H9 (cell line): ENCODE data around the gene GSKIP. TPM values are rescaled to one million over a fixed set of nuclear protein-coding genes. Genes with fewer than 3 reads are reported as not detected.

Experiments
- DNase-seq: peaks from one replicate; pipeline ENCODE4 v3.0.0-alpha.2; 2017
- H2AFZ ChIP-seq: one replicate; pipeline ENCODE4 v1.6.1; 2013; ENCODE audit warnings: mild to moderate bottlenecking, low read length, control low read depth, moderate library complexity
- H2AK5ac ChIP-seq: 2 replicates; pipeline ENCODE4 v1.6.1; 2013; ENCODE audit warnings: low read length, control low read depth, mixed read lengths; ENCODE audit not compliant: insufficient read length
- H2BK120ac ChIP-seq: one replicate; pipeline ENCODE4 v1.6.1; 2013; ENCODE audit warnings: low read depth, mild to moderate bottlenecking, low read length, control low read depth, inconsistent platforms; ENCODE audit not compliant: poor library complexity, severe bottlenecking
- H2BK12ac ChIP-seq: 2 replicates; pipeline ENCODE4 v1.6.1; 2013; ENCODE audit warnings: low read length, control low read depth, mixed read lengths, low read depth; ENCODE audit not compliant: insufficient read length
- H2BK15ac ChIP-seq: 2 replicates; pipeline ENCODE4 v1.6.1; 2013; ENCODE audit warnings: low read depth, low read length, control low read depth
- H2BK20ac ChIP-seq: one replicate; pipeline ENCODE4 v1.6.1; 2013; ENCODE audit warnings: low read depth, mild to moderate bottlenecking, low read length, control low read depth, inconsistent platforms; ENCODE audit not compliant: poor library complexity, severe bottlenecking
- H2BK5ac ChIP-seq: 2 replicates; pipeline ENCODE4 v1.6.1; 2013; ENCODE audit warnings: low read length, control low read depth, mixed read lengths; ENCODE audit not compliant: insufficient read length
- H3K14ac ChIP-seq: 2 replicates; pipeline ENCODE4 v1.6.1; 2013; ENCODE audit warnings: low read length, control low read depth; ENCODE audit not compliant: insufficient read depth
- H3K18ac ChIP-seq: 2 replicates; pipeline ENCODE4 v1.6.1; 2013; ENCODE audit warnings: low read depth, mild to moderate bottlenecking, mixed read lengths, low read length, control low read depth; ENCODE audit not compliant: insufficient read length
- H3K23ac ChIP-seq: 2 replicates; pipeline ENCODE4 v1.6.1; 2013; ENCODE audit warnings: low read length, control low read depth, mixed read lengths, low read depth; ENCODE audit not compliant: insufficient read length
- H3K23me2 ChIP-seq: 2 replicates; pipeline ENCODE4 v1.6.1; 2013; ENCODE audit warnings: low read depth, mild to moderate bottlenecking, mixed read lengths, low read length, control low read depth; ENCODE audit not compliant: insufficient read length, poor library complexity, severe bottlenecking
- H3K27ac ChIP-seq: 2 replicates; pipeline ENCODE4 v1.5.1; 2013; ENCODE audit warnings: low read length, control low read depth, mixed read lengths, low read depth; ENCODE audit not compliant: insufficient read length
- H3K27me3 ChIP-seq: 2 replicates; pipeline ENCODE4 v1.6.1; 2013; ENCODE audit warnings: low read length, control low read depth, inconsistent platforms; ENCODE audit not compliant: insufficient read depth
- H3K4ac ChIP-seq: 2 replicates; pipeline ENCODE4 v1.6.1; 2013; ENCODE audit warnings: low read depth, mild to moderate bottlenecking, control low read depth, inconsistent platforms, low read length, moderate library complexity
- H3K4me1 ChIP-seq: 2 replicates; pipeline ENCODE4 v1.6.1; 2013; ENCODE audit warnings: low read length, control low read depth, inconsistent platforms; ENCODE audit not compliant: insufficient read depth
- H3K4me2 ChIP-seq: 2 replicates; pipeline ENCODE4 v1.6.1; 2013; ENCODE audit warnings: low read length, control low read depth, mixed read lengths; ENCODE audit not compliant: insufficient read length, insufficient read depth
- H3K56ac ChIP-seq: 2 replicates; pipeline ENCODE4 v1.6.1; 2013; ENCODE audit warnings: low read depth, mild to moderate bottlenecking, mixed read lengths, low read length, control low read depth; ENCODE audit not compliant: insufficient read length
- H3K79me1 ChIP-seq: 2 replicates; pipeline ENCODE4 v1.6.1; 2013; ENCODE audit warnings: low read depth, mild to moderate bottlenecking, moderate library complexity, low read length, control low read depth, inconsistent platforms; ENCODE audit not compliant: insufficient read depth, poor library complexity, severe bottlenecking
- H3K79me2 ChIP-seq: 2 replicates; pipeline ENCODE4 v1.6.1; 2013; ENCODE audit warnings: low read length, control low read depth, inconsistent platforms; ENCODE audit not compliant: insufficient read depth
- H3K9ac ChIP-seq: 2 replicates; pipeline ENCODE4 v1.6.1; 2013; ENCODE audit warnings: low read length, control low read depth, mixed read lengths; ENCODE audit not compliant: insufficient read length; ENCODE audit errors: extremely low read depth
- H3K9me3 ChIP-seq: one replicate; pipeline ENCODE4 v1.6.1; 2013; ENCODE audit warnings: low read depth, low read length, inconsistent platforms; ENCODE audit not compliant: control insufficient read depth
- H3T11ph ChIP-seq: one replicate; pipeline ENCODE4 v1.6.1; 2013; ENCODE audit warnings: mild to moderate bottlenecking, low read length, control low read depth, inconsistent platforms
- H4K20me1 ChIP-seq: one replicate; pipeline ENCODE4 v1.6.1; 2013; ENCODE audit not compliant: control insufficient read depth, insufficient read length, insufficient read depth
- H4K5ac ChIP-seq: 2 replicates; pipeline ENCODE4 v1.6.1; 2013; ENCODE audit warnings: low read depth, mild to moderate bottlenecking, mixed read lengths, low read length, control low read depth; ENCODE audit not compliant: insufficient read length
- H4K8ac ChIP-seq: replicated peaks from 2 replicates; pipeline ENCODE4 v1.6.1; 2013; ENCODE audit warnings: low read length, control low read depth, mixed read lengths, low read depth; ENCODE audit not compliant: insufficient read length
- H4K91ac ChIP-seq: 2 replicates; pipeline ENCODE4 v1.6.1; 2013; ENCODE audit warnings: low read depth, mild to moderate bottlenecking, moderate library complexity, mixed read lengths, low read length, control low read depth; ENCODE audit not compliant: insufficient read length
- H3K27ac Mint-ChIP-seq, 3 experiments: 2 replicates in 2 of 3; 3 replicates in 1 of 3; pipeline ENCODE4 v1.8.0; 2020 to 2021; ENCODE audit warnings: mixed read lengths in 3 of 3, mild to moderate bottlenecking in 1 of 3, moderate library complexity in 1 of 3
- H3K27me3 Mint-ChIP-seq: 2 replicates; pipeline ENCODE4 v1.8.0; 2021; ENCODE audit warnings: low read depth, mild to moderate bottlenecking, moderate library complexity, mixed read lengths
- H3K36me3 Mint-ChIP-seq, 3 experiments: 2 replicates in 2 of 3; 3 replicates in 1 of 3; pipeline ENCODE4 v1.8.0; 2020 to 2021; ENCODE audit warnings: low read depth in 3 of 3, mixed read lengths in 3 of 3; ENCODE audit not compliant: insufficient read depth in 1 of 3
- H3K4me1 Mint-ChIP-seq, 2 experiments: 2 replicates each; pipeline ENCODE4 v1.8.0; 2020; ENCODE audit warnings: mixed read lengths in 2 of 2
- H3K4me3 Mint-ChIP-seq, 2 experiments: 2 replicates in 1 of 2; 3 replicates in 1 of 2; pipeline ENCODE4 v1.8.0; 2020 to 2021; ENCODE audit warnings: mild to moderate bottlenecking in 2 of 2, mixed read lengths in 2 of 2, moderate library complexity in 1 of 2
- H3K9me3 Mint-ChIP-seq, 2 experiments: 2 replicates in 1 of 2; 3 replicates in 1 of 2; pipeline ENCODE4 v1.8.0; 2020; ENCODE audit warnings: mild to moderate bottlenecking in 2 of 2, mixed read lengths in 2 of 2, moderate library complexity in 1 of 2
- WGBS: extraction: QIAGEN DNeasy Blood & Tissue Kit; methylation state at CpG from one replicate; pipeline ENCODE4 v1.1.7; 2013; ENCODE audit warnings: missing lambda C conversion rate, low lambda C conversion rate, mixed read lengths; ENCODE audit not compliant: insufficient read length; ENCODE audit errors: extremely low coverage; 5-methylcytosine and 5-hydroxymethylcytosine counted together
- total RNA-seq: library from RNA; stranded (reverse); gene quantifications from 2 replicates; pipeline ENCODE4 v1.2.1, GENCODE V29; 2021
- TF ChIP-seq, protein P1 (sequence below): fragments of 200-600 bp; sonication (generic); conservative IDR thresholded peaks from 3 replicates; pipeline ENCODE4 v1.8.0; 2021; ENCODE audit warnings: antibody characterized with exemption, mild to moderate bottlenecking

Gene GSKIP
- total RNA-seq, 1 experiment from 2014 or later = 28.6 TPM

GRCh38 chr14:96338551-96338950 is 24.8 kb upstream of the GSKIP start:
- H3K9me3 Mint-ChIP-seq = no peaks in the 10 kb centered on the region
- TF ChIP-seq, protein P1, sequence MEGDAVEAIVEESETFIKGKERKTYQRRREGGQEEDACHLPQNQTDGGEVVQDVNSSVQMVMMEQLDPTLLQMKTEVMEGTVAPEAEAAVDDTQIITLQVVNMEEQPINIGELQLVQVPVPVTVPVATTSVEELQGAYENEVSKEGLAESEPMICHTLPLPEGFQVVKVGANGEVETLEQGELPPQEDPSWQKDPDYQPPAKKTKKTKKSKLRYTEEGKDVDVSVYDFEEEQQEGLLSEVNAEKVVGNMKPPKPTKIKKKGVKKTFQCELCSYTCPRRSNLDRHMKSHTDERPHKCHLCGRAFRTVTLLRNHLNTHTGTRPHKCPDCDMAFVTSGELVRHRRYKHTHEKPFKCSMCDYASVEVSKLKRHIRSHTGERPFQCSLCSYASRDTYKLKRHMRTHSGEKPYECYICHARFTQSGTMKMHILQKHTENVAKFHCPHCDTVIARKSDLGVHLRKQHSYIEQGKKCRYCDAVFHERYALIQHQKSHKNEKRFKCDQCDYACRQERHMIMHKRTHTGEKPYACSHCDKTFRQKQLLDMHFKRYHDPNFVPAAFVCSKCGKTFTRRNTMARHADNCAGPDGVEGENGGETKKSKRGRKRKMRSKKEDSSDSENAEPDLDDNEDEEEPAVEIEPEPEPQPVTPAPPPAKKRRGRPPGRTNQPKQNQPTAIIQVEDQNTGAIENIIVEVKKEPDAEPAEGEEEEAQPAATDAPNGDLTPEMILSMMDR = no peak

More at GRCh38 chr14:96338551-96338950, 24.8 kb upstream of the GSKIP start:
- H3K36me3 Mint-ChIP-seq = peaks cover 4 to 25% (median 18%) of the 10 kb centered on the region in 3 experiments
- Histone ChIP-seq H4K20me1 (no peaks in the 10 kb centered on the region), H2BK15ac (no peak overlapping the region), H3K79me2 (no peaks in the 10 kb centered on the region), H3K4me2 (no peak overlapping the region), H3K27ac (no peak overlapping the region), H2BK12ac (no peak overlapping the region), H4K8ac (no peak overlapping the region), H3K27me3 (no peaks in the 10 kb centered on the region), H2BK120ac (no peak overlapping the region), H3K18ac (no peak overlapping the region), H2AFZ (no peak overlapping the region), H3K4me1 (no peaks in the 10 kb centered on the region; the same call in 1 of the 2 replicates), H4K5ac (no peak overlapping the region), H4K91ac (no peak overlapping the region), H3K23ac (no peak overlapping the region), H2BK20ac (no peak overlapping the region), H3K9ac (no peak overlapping the region), H2BK5ac (no peak overlapping the region), H3K79me1 (no peaks in the 10 kb centered on the region), H3K23me2 (no peaks in the 10 kb centered on the region), H3K4ac (no peak overlapping the region), H3K56ac (no peak overlapping the region), H3K14ac (no peak overlapping the region), H2AK5ac (no peak overlapping the region), H3K9me3 (no peaks in the 10 kb centered on the region), H3T11ph (no peak overlapping the region)
- no peak overlapping the region for H3K4me3 Mint-ChIP-seq
- DNase-seq = no peak
- no CpG with 5 or more reads among the region's 1 CpG for WGBS
- H3K27ac Mint-ChIP-seq = peak overlapping the region in 1 of 3 experiments; percentile 40; a peak in 2 of 7 replicates
- no peaks in the 10 kb centered on the region for H3K27me3 Mint-ChIP-seq
- peaks cover 16 to 17% of the 10 kb centered on the region in 2 experiments for H3K4me1 Mint-ChIP-seq
